BJ (cell line): ENCODE results near the gene TEFM. TPM values are rescaled to one million over a fixed set of nuclear protein-coding genes. Genes with fewer than 3 reads are reported as not detected.

Experiments used
- CTCF ChIA-PET: fragments of 350-600 bp; formaldehyde crosslinking; extraction: SDS; loops from one replicate; lab custom pipeline; 2021; ENCODE audit warnings: antibody characterized with exemption, inconsistent platforms; lab: Yijun Ruan, JAX
- POLR2A ChIA-PET: fragments of 300-600 bp; sonication (Branson Sonifier 250); formaldehyde crosslinking; extraction: SDS; loops from one replicate; lab custom pipeline; 2021; ENCODE audit warnings: antibody characterized with exemption; lab: Charles Lee
- DNase-seq: peaks from one replicate; pipeline ENCODE4 v3.0.0-alpha.2; 2011; ENCODE audit warnings: low read depth
- H3K27me3 ChIP-seq: 2 replicates; pipeline ENCODE4 v1.6.0; 2011; ENCODE audit warnings: low read length; ENCODE audit not compliant: control insufficient read depth, insufficient read depth
- H3K36me3 ChIP-seq: 2 replicates; pipeline ENCODE4 v1.5.1; 2011; ENCODE audit warnings: low read length; ENCODE audit not compliant: control insufficient read depth, insufficient read depth
- H3K4me3 ChIP-seq: 2 replicates; pipeline ENCODE4 v1.5.1; 2011; ENCODE audit warnings: low read depth, mild to moderate bottlenecking, control low read depth, low read length
- CTCF ChIP-seq: IDR thresholded peaks from 2 replicates; pipeline ENCODE4 v1.5.1; 2011; ENCODE audit warnings: low read depth, mild to moderate bottlenecking, control low read depth, inconsistent platforms, low read length, moderate library complexity; ENCODE audit not compliant: insufficient read depth
- polyA plus RNA-seq: library from polyadenylated mRNA; depleted of rRNA; stranded (reverse); fragments of >200 nt; gene quantifications from 2 replicates; pipeline ENCODE4 v1.2.3, GENCODE V29; 2011; rRNA removed
- small RNA-seq: library from RNA; depleted of rRNA; stranded (forward); fragments of <200 nt; gene quantifications from one replicate; pipeline ENCODE3, GENCODE V24; 2012; ENCODE audit warnings: low replicate concordance, low read depth; ENCODE audit not compliant: insufficient read length

The TEFM gene
- polyA plus RNA-seq, 1 experiment, result 5.1 TPM

GRCh38 chr17:30869005-30869404 lies 37.0 kb downstream of the TEFM start:
- Histone ChIP-seq H3K36me3 (no peaks in the 10 kb centered on the region), H3K27me3 (no peaks in the 10 kb centered on the region), H3K4me3 (no peak overlapping the region)
- DNase-seq, result no peak
- ChIA-PET POLR2A (no interaction called here), CTCF (interaction anchor here (0.6 kb wide), 1 partner anchor 191 kb away, joined by 3 read pairs; no protein-coding TSS in a partner anchor)
- no peak for TF ChIP-seq CTCF

- H3K27me3 ChIP-seq, result no peaks in the 10 kb centered on the region
- CTCF ChIA-PET, result interaction anchor here (0.7 kb wide), 1 partner anchor 18 kb away, joined by 3 read pairs; no protein-coding TSS in a partner anchor
- POLR2A ChIA-PET, result no interaction called here
- TF ChIP-seq CTCF, result no peak
- H3K36me3 ChIP-seq, result no peaks in the 10 kb centered on the region
- no peak for DNase-seq
- H3K4me3 ChIP-seq, result no peak overlapping the region
These were observed 41.4 kb downstream of the TEFM start for GRCh38 chr17:30864636-30865035.

- no peaks in the 10 kb centered on the region for H3K27me3 ChIP-seq
- POLR2A ChIA-PET, result no interaction called here
- CTCF ChIA-PET, result interaction anchor here (0.5 kb wide), 1 partner anchor 20 kb away, joined by 3 read pairs; no protein-coding TSS in a partner anchor
- no peak for TF ChIP-seq CTCF
- DNase-seq, result no peak
- H3K4me3 ChIP-seq, result no peak overlapping the region
- no peaks in the 10 kb centered on the region for H3K36me3 ChIP-seq
These were observed 47.3 kb downstream of the TEFM start for GRCh38 chr17:30858556-30859250.

- Histone ChIP-seq H3K36me3 (no peaks in the 10 kb centered on the region), H3K27me3 (no peaks in the 10 kb centered on the region), H3K4me3 (no peak overlapping the region)
- no peak for TF ChIP-seq CTCF
- ChIA-PET CTCF (interaction anchor here (0.6 to 1.0 kb wide), 2 partner anchors 28 to 43 kb away, joined by 3 read pairs; no protein-coding TSS in a partner anchor), POLR2A (no interaction called here)
- no peak for DNase-seq
These were observed 51.9 kb downstream of the TEFM start for GRCh38 chr17:30854146-30854545.

Small RNAs within 50 kb of the gene (small RNA-seq; reads per million reads assigned to genes)
- not detected for gene RNU6-298P

Other genes starting within 250 kb of the TEFM start
- gene CRLF3, start 81.5 kb downstream of the TEFM start, polyA plus RNA-seq, result 5.5 and 9.6 TPM in 2 replicates
- 0.42 and 0.77 TPM in 2 replicates for gene ATAD5, start 74.3 kb downstream of the TEFM start, polyA plus RNA-seq
- gene ADAP2, start 15.7 kb upstream of the TEFM start, polyA plus RNA-seq, result 0.12 and 0.42 TPM in 2 replicates
- 14.6 TPM in 2 replicates for gene RNF135, start 64.8 kb upstream of the TEFM start, polyA plus RNA-seq
- gene NF1, start 188.7 kb upstream of the TEFM start, polyA plus RNA-seq, result 29.3 and 48.2 TPM in 2 replicates